ENCODE measurements around the gene TUB. TPM values are rescaled to one million over a fixed set of nuclear protein-coding genes. Genes with fewer than 3 reads are reported as not detected.

TUB gene
- total RNA-seq, 1 donor from 2014 or later: 28.6 TPM

- no peak for DNase-seq (ENCODE audit: low spot score)
Measured at GRCh38 chr11:8106679-8107078, 25.7 kb downstream of the TUB start.

- no peak for DNase-seq (ENCODE audit: low spot score)
Measured at GRCh38 chr11:8107642-8108041, 26.6 kb downstream of the TUB start.

- DNase-seq (ENCODE audit: low spot score): no peak
Measured at GRCh38 chr11:8108421-8108820, 27.4 kb downstream of the TUB start.

GRCh38 chr11:8109675-8110074 lies 28.7 kb downstream of the TUB start:
- DNase-seq (ENCODE audit: low spot score): no peak

GRCh38 chr11:8110396-8110795 lies 29.4 kb downstream of the TUB start:
- no peak for DNase-seq (ENCODE audit: low spot score)

- DNase-seq (ENCODE audit: low spot score): no peak
Measured at GRCh38 chr11:8111636-8112035, 30.6 kb downstream of the TUB start.

GRCh38 chr11:8122173-8122764 lies 41.3 kb downstream of the TUB start:
- DNase-seq (ENCODE audit: low spot score): no peak

- DNase-seq (ENCODE audit: low spot score): no peak
Measured at GRCh38 chr11:8126649-8127289, 45.8 kb downstream of the TUB start.

- no peak for DNase-seq (ENCODE audit: low spot score)
Measured at GRCh38 chr11:8127447-8127846, 46.4 kb downstream of the TUB start.

GRCh38 chr11:8138526-8138925 lies 57.5 kb downstream of the TUB start:
- no peak for DNase-seq (ENCODE audit: low spot score)

- DNase-seq (ENCODE audit: low spot score): no peak
Measured at GRCh38 chr11:8149726-8150125, 68.7 kb downstream of the TUB start.

Other genes starting within 250 kb of the TUB start
- gene OR10A6, start 149.9 kb upstream of the TUB start, total RNA-seq (ENCODE audit: insufficient read depth, low replicate concordance): 8.9 TPM
- 1.4 TPM for gene OR10A3, start 139.5 kb upstream of the TUB start, total RNA-seq (ENCODE audit: insufficient read depth, low replicate concordance)
- gene NLRP10, start 115.8 kb upstream of the TUB start, total RNA-seq (ENCODE audit: insufficient read depth, low replicate concordance): 5.8 TPM
- gene EIF3F, start 93.9 kb upstream of the TUB start, total RNA-seq (ENCODE audit: insufficient read depth, low replicate concordance): 96.3 TPM
- gene RIC3, start 87.8 kb downstream of the TUB start, total RNA-seq (ENCODE audit: insufficient read depth, low replicate concordance): 6.0 TPM
- 2.6 TPM for gene LMO1, start 182.7 kb downstream of the TUB start, total RNA-seq (ENCODE audit: insufficient read depth, low replicate concordance)

Data from umbilical cord (tissue), 2 donors.